K562 (cell line): ENCODE results near the gene ERMARD. TPM values are rescaled to one million over a fixed set of nuclear protein-coding genes. Genes with fewer than 3 reads are reported as not detected.

ENCODE experiments used
- ATAC-seq: fragments of 200-7000 bp; cut with Tn5 transposase; 3 replicates; pipeline ENCODE4 v1.9.1; 2020; ENCODE audit warnings: moderate library complexity
- BruUV-seq: library from RNA; stranded (reverse); fragments of 400-500 nt; replicated peaks from 2 replicates; lab custom pipeline; 2021; lab: Mats Ljungman, UMichigan
- CTCF ChIA-PET: fragments of 300-600 bp; formaldehyde crosslinking; extraction: SDS; loops from one replicate; lab custom pipeline; 2021; ENCODE audit warnings: low intra/inter-chr PET ratio; lab: Yijun Ruan, JAX
- POLR2A ChIA-PET: fragments of 300-600, 350-650 bp; sonication (Branson Sonifier 250); formaldehyde crosslinking; extraction: SDS; loops from one replicate; lab custom pipeline; 2021; ENCODE audit warnings: antibody characterized with exemption, inconsistent platforms; lab: Yijun Ruan, JAX
- DNase-seq, 4 experiments: peaks; one replicate each; pipeline versions ENCODE4 v3.0.0 to v3.0.0-alpha.2; 2011 to 2018; ENCODE audit warnings: low spot score in 3 of 4, mixed read lengths in 3 of 4; ENCODE audit errors: extremely low read depth in 1 of 4
- FAIRE-seq: peaks from 2 replicates; lab custom pipeline; 2011; peaks lifted over from hg19 to GRCh38; lab: Jason Lieb, UNC
- H2AFZ ChIP-seq: 2 replicates; pipeline ENCODE4 v1.6.0; 2011; ENCODE audit warnings: low read depth, low read length, control low read depth, inconsistent platforms
- H3K27ac ChIP-seq: fragments of 200-600 bp; 3 replicates; pipeline ENCODE4 v1.8.0; 2011; ENCODE audit warnings: low read depth, mild to moderate bottlenecking, control low read depth, inconsistent platforms, low read length, moderate library complexity, mixed read lengths; ENCODE audit errors: extremely low read depth
- H3K27me3 ChIP-seq, 2 experiments: fragments of 300-600 bp in 1 of 2; 2 replicates in 1 of 2; 3 replicates in 1 of 2; pipeline versions ENCODE4 v1.6.0 to v1.8.0; 2011; ENCODE audit warnings: inconsistent platforms in 2 of 2, low read length in 2 of 2, mild to moderate bottlenecking in 1 of 2, mixed read lengths in 1 of 2, moderate library complexity in 1 of 2; ENCODE audit not compliant: control insufficient read depth in 2 of 2, insufficient read depth in 2 of 2
- H3K36me3 ChIP-seq: fragments of 300-600 bp; 3 replicates; pipeline ENCODE4 v1.8.0; 2011; ENCODE audit warnings: mild to moderate bottlenecking, low read length, inconsistent platforms; ENCODE audit not compliant: control insufficient read depth, insufficient read depth
- H3K4me1 ChIP-seq, 2 experiments: fragments of 200-600 bp in 1 of 2; replicated peaks in 1 of 2; 2 replicates in 1 of 2; 3 replicates in 1 of 2; pipeline versions ENCODE4 v1.5.1 to v1.8.0; 2011; ENCODE audit warnings: inconsistent platforms in 2 of 2, low read length in 2 of 2, mild to moderate bottlenecking in 1 of 2, mixed read lengths in 1 of 2, moderate library complexity in 1 of 2; ENCODE audit not compliant: control insufficient read depth in 2 of 2, insufficient read depth in 2 of 2
- H3K4me2 ChIP-seq: 2 replicates; pipeline ENCODE4 v1.6.1; 2011; ENCODE audit warnings: low read length, control low read depth, inconsistent platforms, mixed read lengths; ENCODE audit not compliant: insufficient read depth
- H3K4me3 ChIP-seq: fragments of 200-600 bp; sonication (generic), shearing (Covaris generic); 2 replicates; pipeline ENCODE4 v1.5.1; 2016; ENCODE audit warnings: control low read depth, inconsistent platforms
- H3K79me2 ChIP-seq: fragments of 200-600 bp; 3 replicates; pipeline ENCODE4 v1.8.0; 2011; ENCODE audit warnings: low read length, inconsistent platforms; ENCODE audit not compliant: control insufficient read depth, insufficient read depth
- H3K9ac ChIP-seq, 2 experiments: 2 replicates each; pipeline versions ENCODE4 v1.6.0 to v1.6.1; 2011; ENCODE audit warnings: low read depth in 2 of 2, low read length in 2 of 2, control low read depth in 1 of 2, inconsistent platforms in 1 of 2, mild to moderate bottlenecking in 1 of 2, mixed read lengths in 1 of 2; ENCODE audit not compliant: insufficient read depth in 1 of 2
- H3K9me1 ChIP-seq: one replicate; pipeline ENCODE4 v1.6.0; 2011; ENCODE audit warnings: inconsistent platforms, mild to moderate bottlenecking, low read length, moderate library complexity; ENCODE audit not compliant: control insufficient read depth, insufficient read depth
- H3K9me3 ChIP-seq: replicated peaks from 2 replicates; pipeline ENCODE4 v1.5.1; 2011; ENCODE audit warnings: low read depth, low read length, inconsistent platforms; ENCODE audit not compliant: control insufficient read depth, insufficient read depth
- H4K20me1 ChIP-seq: replicated peaks from 2 replicates; pipeline ENCODE4 v1.6.1; 2011; ENCODE audit warnings: low read length, inconsistent platforms, mixed read lengths; ENCODE audit not compliant: control insufficient read depth, insufficient read depth
- CTCF ChIP-seq, 3 experiments: IDR thresholded peaks in 2 of 3; conservative IDR thresholded peaks in 1 of 3; 2 replicates each; pipeline ENCODE4 v1.5.1; 2011 to 2012; ENCODE audit warnings: low read length in 3 of 3, mild to moderate bottlenecking in 3 of 3, control low read depth in 2 of 3, improper control_type of control experiment in 1 of 3, inconsistent platforms in 1 of 3, low read depth in 1 of 3, mixed read lengths in 1 of 3, moderate library complexity in 1 of 3; ENCODE audit not compliant: insufficient read depth in 2 of 3
- ESRRB ChIP-seq: fragments of 250-450 bp; sonication (Bioruptor Pico); IDR thresholded peaks from 2 replicates; pipeline ENCODE4 v1.5.0; 2020; ENCODE audit warnings: mild to moderate bottlenecking, moderate library complexity, borderline replicate concordance
- HDAC2 ChIP-seq: fragments of 450-650 bp; IDR thresholded peaks from 2 replicates; pipeline ENCODE4 v1.6.1; 2016; ENCODE audit warnings: mild to moderate bottlenecking
- KLF10 ChIP-seq: fragments of 250-450 bp; sonication (Bioruptor Pico); IDR thresholded peaks from 2 replicates; pipeline ENCODE4 v1.6.1; 2021; ENCODE audit warnings: matching md5 sums
- MBD1 ChIP-seq: fragments of 250-450 bp; sonication (Bioruptor Pico); IDR thresholded peaks from 2 replicates; pipeline ENCODE4 v1.8.0; 2022; ENCODE audit warnings: inconsistent platforms
- MEIS2 ChIP-seq: fragments of 450-650 bp; IDR thresholded peaks from 2 replicates; pipeline ENCODE4 v1.6.1; 2014; ENCODE audit warnings: mild to moderate bottlenecking; ENCODE audit not compliant: partially characterized antibody
- NCOA4 ChIP-seq: fragments of 450-650 bp; IDR thresholded peaks from 2 replicates; pipeline ENCODE4 v1.6.1; 2018; ENCODE audit warnings: mild to moderate bottlenecking; ENCODE audit not compliant: partially characterized antibody
- SRSF1 ChIP-seq: fragments of 200-400 bp; formaldehyde crosslinking; IDR thresholded peaks from 2 replicates; pipeline ENCODE4 v1.6.1; 2017; ENCODE audit warnings: mild to moderate bottlenecking, low read depth, low read length, moderate library complexity
- THAP12 ChIP-seq: fragments of 250-450 bp; sonication (Bioruptor Pico); IDR thresholded peaks from 2 replicates; pipeline ENCODE4 v1.9.0; 2021; ENCODE audit warnings: mild to moderate bottlenecking, inconsistent platforms
- ZNF589 ChIP-seq: fragments of 200-800 bp; sonication (Bioruptor generic); IDR thresholded peaks from 2 replicates; pipeline ENCODE4 v1.6.1; 2016; ENCODE audit warnings: low read depth, missing genetic modification characterization, missing compliant biosample characterization
- WGBS: fragments of 100-300 bp; shearing (Covaris generic); methylation state at CpG from one replicate; pipeline ENCODE4 v1.1.6; 2016; ENCODE audit warnings: low coverage, mixed read lengths; ENCODE audit not compliant: insufficient coverage; ENCODE audit errors: missing lambda C conversion rate; 5-methylcytosine and 5-hydroxymethylcytosine counted together
- in situ Hi-C: fragments of 300-500 bp; cut with MboI; formaldehyde crosslinking; loops from 4 replicates; pipeline ENCODE4 v1.15.0; 2018; ENCODE audit warnings: inconsistent platforms, mixed read lengths
- intact Hi-C: fragments of 100-400 bp; cut with micrococcal nuclease; formaldehyde crosslinking; loops from 2 replicates; pipeline ENCODE4 v1.14.2; 2022
- polyA plus RNA-seq, 8 experiments: library from polyadenylated mRNA; depleted of rRNA in 4 of 8; stranded (reverse) in 5 of 8; unstranded in 3 of 8; fragments of >200 nt; fragmentation: Nextera tagmentation in 2 of 8; fragmentation: Illumina TruSeq in 1 of 8; extraction: Ambion mirVana in 2 of 8; extraction: Trizol in 1 of 8; gene quantifications; 2 replicates each; pipeline versions ENCODE4 v1.2.1 to v1.2.3, GENCODE V29; 2011 to 2014; ENCODE audit warnings: inconsistent platforms in 1 of 8, missing spikeins in 1 of 8
- total RNA-seq, 7 experiments: library from RNA; depleted of rRNA in 6 of 7; stranded (reverse); fragments of >200 nt in 6 of 7; fragmentation: Illumina TruSeq in 2 of 7; extraction: Trizol in 2 of 7; gene quantifications; 2 replicates each; pipeline versions ENCODE4 v1.2.1 to v1.2.3, GENCODE V29; 2011 to 2021; ENCODE audit warnings: low replicate concordance in 1 of 7

The ERMARD gene
- total and polyA plus RNA-seq, 9 of the 15 experiments (the other 6 are each of a cell fraction or from before 2014, with no cell fraction given), result 14.5 to 68.6 (median 27.7) TPM

GRCh38 chr6:169809386-169809785 is 58.0 kb downstream of the ERMARD start:
- H3K4me1 ChIP-seq, result peaks cover 0 to 3% of the 10 kb centered on the region in 2 experiments; a peak in 2 of 5 replicates
- no peaks in the 10 kb centered on the region for H3K36me3 ChIP-seq
- ChIA-PET CTCF (no interaction called here), POLR2A (no interaction called here)
- no peak overlapping the region for H3K4me2 ChIP-seq
- H3K9me3 ChIP-seq, result no peaks in the 10 kb centered on the region
- WGBS, result 5% methylated on average over 4 of the region's 4 CpGs
- FAIRE-seq (no peak), ATAC-seq (no peak), DNase-seq (no peak)
- H2AFZ ChIP-seq, result no peak overlapping the region
- H3K4me3 ChIP-seq, result no peak overlapping the region
- intact Hi-C loops, result no loop called here
- in situ Hi-C loops, result no loop called here
- peaks cover 5% of the 10 kb centered on the region for H4K20me1 ChIP-seq
- no TSS peak for BruUV-seq
- H3K27me3 ChIP-seq, result peaks cover 28 to 40% of the 10 kb centered on the region in 2 experiments
- H3K9me1 ChIP-seq, result no peaks in the 10 kb centered on the region
- no peak overlapping the region for H3K9ac ChIP-seq
- H3K79me2 ChIP-seq, result no peaks in the 10 kb centered on the region
- H3K27ac ChIP-seq, result no peak overlapping the region
- no peak for TF ChIP-seq THAP12
- TF ChIP-seq ESRRB, result no peak
- no peak for TF ChIP-seq KLF10 (CRISPR knock-in tag)
- no peak for TF ChIP-seq NCOA4
- no peak for TF ChIP-seq HDAC2
- TF ChIP-seq MBD1, result no peak
- no peak for TF ChIP-seq CTCF (IDR thresholded peaks at IDR 0.05 in 2 of 3, conservative IDR thresholded peaks at IDR 0.05 in 1 of 3; ENCODE audit: insufficient read depth in 2 of 3, low read depth in 1 of 3, low read length in 3 of 3)
- TF ChIP-seq ZNF589, result no peak
- no peak for TF ChIP-seq MEIS2
- TF ChIP-seq SRSF1, result no peak
